A549 (cell line): ENCODE measurements around the gene AKNAD1.

Experiments used
- CTCF ChIP-seq: fragments of >200 bp; sonication (Bioruptor Twin); formaldehyde crosslinking; IDR thresholded peaks from 3 replicates; pipeline ENCODE4 v1.5.1; 2016
- HDAC2 ChIP-seq: fragments of 200-600 bp; sonication (generic); IDR thresholded peaks from 2 replicates; pipeline ENCODE4 v1.6.1; 2016
- KDM1A ChIP-seq: fragments of 200-600 bp; sonication (generic); IDR thresholded peaks from 2 replicates; pipeline ENCODE4 v1.6.1; 2016; ENCODE audit warnings: low read depth, mild to moderate bottlenecking
- PHF8 ChIP-seq: fragments of 200-600 bp; sonication (generic); IDR thresholded peaks from 2 replicates; pipeline ENCODE4 v1.6.1; 2016; ENCODE audit warnings: low read depth, mild to moderate bottlenecking, antibody characterized with exemption, moderate library complexity, borderline replicate concordance
- POLR2A ChIP-seq: IDR thresholded peaks from 2 replicates; pipeline ENCODE4 v1.6.1; 2012; ENCODE audit warnings: mild to moderate bottlenecking, low read length
- RAD21 ChIP-seq, 2 experiments: fragments of >200 bp in 1 of 2; sonication (Bioruptor Twin) in 1 of 2; formaldehyde crosslinking in 1 of 2; IDR thresholded peaks in 1 of 2; conservative IDR thresholded peaks in 1 of 2; 2 replicates in 1 of 2; 3 replicates in 1 of 2; pipeline ENCODE4 v1.6.1; 2012 to 2018; ENCODE audit warnings: inconsistent platforms in 1 of 2

- TF ChIP-seq RAD21 (conservative IDR thresholded peaks at IDR 0.05 in 1 of 2, IDR thresholded peaks at IDR 0.05 in 1 of 2): no peak
- no peak for TF ChIP-seq PHF8
- no peak for TF ChIP-seq KDM1A
- no peak for TF ChIP-seq CTCF
- TF ChIP-seq HDAC2: no peak
- no peak for TF ChIP-seq POLR2A
Measured at GRCh38 chr1:108850929-108851328, 6.0 kb downstream of the AKNAD1 start.
